CD4-positive, alpha-beta T cell treated with Interleukin-6 at 100 ng/mL for 8 hours (primary cell): ENCODE data around the gene COMMD1.
"Not testable (repeated sequence)": the region's sequence is repeated elsewhere in the genome, so short reads cannot be mapped to it uniquely, and the experiment has no call there.

ENCODE experiments used
- DNase-seq: peaks from one replicate; pipeline ENCODE4 v3.0.0-alpha.2; 2020; ENCODE audit warnings: mixed read lengths, low spot score

COMMD1 gene

DNA sequence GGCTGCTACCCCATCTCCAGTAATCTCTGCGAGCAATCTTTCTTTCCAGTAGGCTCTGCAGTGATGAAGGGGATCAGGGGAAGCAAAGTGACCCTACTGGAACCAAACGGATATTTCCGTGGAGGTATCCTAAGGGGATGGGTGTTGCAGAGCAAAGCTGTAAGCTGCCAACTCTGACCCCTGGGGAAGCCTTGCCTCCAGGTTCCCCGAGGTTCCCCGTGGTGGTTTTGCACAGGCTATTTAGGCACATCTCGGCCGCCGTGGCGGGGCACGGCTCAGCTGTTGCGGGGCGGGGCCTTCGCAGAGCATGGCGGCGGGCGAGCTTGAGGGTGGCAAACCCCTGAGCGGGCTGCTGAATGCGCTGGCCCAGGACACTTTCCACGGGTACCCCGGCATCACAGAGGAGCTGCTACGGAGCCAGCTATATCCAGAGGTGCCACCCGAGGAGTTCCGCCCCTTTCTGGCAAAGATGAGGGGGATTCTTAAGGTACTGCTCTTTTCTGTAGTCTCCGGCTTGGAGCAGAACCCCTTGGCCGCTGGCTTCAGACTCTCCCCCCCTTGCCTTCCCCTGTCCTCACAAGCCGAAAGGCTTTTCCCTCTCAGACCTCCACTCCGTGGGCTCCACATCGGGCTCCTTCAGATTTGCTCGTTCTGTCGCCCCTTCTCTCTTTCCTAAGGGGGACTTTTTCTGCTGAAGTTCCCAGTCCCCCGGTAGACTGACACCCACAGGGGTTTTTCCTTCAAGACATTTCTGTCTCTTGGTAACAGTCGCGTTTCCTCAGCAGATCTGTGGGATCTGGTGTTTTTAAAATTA is at the start of gene COMMD1:
TSS of gene COMMD1 (plus strand) at position 303 of the 814 bp plus-strand sequence. CDS start at position 308, 5 bp downstream.
- peak; percentile 78 for DNase-seq

DNA sequence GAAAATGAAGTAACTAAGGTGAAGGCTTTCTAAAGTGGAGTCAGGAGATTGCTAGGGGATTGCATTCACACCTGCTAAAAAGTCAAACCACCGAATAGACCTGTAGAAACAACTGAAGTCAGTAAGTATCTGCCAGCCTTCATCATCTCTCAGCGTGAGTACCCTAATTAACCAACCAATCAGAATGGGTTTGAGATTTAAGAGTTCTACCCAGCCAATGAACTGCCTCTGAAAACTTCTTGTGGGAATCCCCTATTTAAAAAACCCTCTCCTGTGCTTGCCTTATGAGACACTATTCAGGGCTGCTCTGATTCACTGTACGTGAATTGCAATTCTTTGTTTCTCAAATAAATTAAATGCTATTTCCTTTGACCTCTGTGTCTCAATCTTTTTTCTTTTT is 48.2 kb upstream of the COMMD1 start:
- DNase-seq: no peak

DNA sequence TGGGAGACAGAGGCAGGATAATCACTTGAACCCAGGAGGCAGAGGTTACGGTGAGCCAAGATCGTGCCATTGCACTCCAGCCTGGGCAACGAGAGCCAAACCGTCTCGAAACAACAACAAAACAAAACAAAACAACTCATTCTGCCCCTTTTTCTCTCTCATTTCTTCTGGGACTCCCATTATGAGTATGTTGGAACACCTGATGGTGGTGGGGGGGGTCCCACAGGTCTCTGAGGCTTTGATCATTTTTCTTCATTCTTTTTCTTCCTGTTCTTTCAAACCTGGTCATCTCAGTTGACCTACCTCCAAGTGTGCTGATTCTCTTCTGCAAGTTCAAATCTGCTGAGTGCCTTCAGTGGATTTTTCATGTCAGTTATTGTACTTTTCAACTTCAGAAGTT is 43.4 kb upstream of the COMMD1 start:
- no peak for DNase-seq

DNA sequence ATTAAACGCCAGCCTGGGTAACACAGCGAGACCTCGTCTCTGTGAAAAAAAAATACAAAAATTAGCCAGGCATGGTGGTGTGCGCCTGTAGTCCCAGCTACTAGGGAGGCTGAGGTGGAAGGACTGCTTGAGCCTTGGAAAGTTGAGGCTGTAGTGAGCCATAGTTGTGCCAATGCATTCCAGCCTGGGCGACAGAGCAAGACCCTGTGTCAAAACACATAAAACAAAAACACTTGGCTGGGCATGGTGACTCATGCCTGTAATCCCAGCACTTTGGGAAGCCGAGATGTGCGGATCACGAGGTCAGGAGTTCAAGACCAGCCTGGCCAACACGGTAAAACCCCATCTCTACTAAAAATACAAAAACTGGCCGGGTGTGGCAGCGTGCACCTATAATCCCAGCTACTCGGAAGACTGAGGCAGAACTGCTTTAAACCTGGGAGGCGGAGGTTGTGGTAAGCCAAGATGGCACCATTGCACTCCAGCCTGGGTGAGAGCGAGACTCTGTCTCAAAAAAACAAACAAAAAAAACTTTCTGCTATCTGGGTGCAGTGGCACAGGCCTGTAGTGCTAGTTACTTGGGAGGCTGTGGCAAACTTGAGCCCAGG is 38.9 kb upstream of the COMMD1 start:
- not testable (repeated sequence) for DNase-seq

DNA sequence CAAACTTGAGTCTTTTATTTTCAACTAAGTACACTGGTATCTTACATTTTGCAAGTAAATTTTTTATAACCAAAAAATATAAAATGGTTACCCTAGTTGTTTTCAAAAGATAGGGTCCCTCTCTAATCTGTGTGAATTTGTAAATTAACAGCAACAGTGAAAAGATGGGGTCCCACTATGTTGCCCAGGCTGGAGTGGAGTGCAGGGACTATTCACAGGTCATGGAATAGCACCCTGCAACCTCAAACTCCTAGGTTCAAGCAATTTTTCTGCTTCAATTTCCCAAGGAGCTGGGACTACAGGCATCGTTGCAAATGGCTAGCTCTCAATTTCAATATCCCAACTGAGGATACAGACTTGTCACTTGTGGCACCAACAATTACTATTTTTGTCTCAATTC is 29.1 kb upstream of the COMMD1 start:
- DNase-seq: no peak

DNA sequence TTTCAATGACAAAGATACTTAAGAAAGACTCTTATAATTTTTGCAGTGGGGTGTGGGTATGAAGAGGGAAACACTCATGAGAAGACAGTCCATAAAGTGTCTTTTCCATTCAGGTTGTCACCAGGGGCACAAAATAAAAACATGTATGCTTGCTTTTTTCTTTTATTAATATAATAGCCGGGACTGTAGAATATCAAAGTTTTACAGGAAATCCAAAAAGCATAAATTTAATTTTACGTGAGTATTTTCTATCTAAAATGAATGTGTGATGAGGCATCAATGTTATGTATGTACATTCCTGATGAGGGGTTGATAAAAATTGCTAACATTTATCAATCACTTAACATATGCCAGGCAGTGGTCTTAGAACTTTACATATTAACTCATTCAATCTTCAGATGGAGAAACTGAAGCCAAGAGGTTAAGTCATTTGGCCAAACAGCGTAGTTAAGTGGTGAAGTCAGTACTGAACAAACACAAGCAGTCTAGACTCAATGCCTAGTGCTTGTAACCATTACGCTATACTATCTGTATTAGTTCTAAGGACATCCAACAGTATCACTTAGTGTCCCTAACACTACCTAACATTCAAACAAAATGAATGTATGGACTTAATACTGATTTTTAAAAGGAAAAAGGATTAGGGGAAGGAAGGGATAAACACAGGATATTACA is 27.8 kb upstream of the COMMD1 start:
- no peak for DNase-seq

DNA sequence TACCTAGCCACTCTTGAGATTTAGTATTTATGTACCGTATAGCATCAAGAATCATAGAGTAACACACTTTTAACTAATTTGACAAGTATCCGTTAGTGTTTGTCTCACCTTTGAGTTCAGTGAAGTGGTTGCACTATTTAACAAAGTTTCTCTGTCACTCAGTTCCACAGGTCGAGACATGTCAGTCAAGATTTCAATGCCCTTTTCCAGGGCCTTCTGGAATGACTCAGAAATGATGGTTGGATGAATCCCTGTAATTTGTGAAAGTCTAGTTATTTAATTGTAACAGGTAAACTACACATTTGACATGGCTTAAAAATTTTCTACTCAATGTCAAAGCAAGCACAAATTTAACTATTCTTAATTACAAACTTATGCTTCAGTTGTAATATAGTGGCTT is 26.7 kb upstream of the COMMD1 start:
- no peak for DNase-seq

DNA sequence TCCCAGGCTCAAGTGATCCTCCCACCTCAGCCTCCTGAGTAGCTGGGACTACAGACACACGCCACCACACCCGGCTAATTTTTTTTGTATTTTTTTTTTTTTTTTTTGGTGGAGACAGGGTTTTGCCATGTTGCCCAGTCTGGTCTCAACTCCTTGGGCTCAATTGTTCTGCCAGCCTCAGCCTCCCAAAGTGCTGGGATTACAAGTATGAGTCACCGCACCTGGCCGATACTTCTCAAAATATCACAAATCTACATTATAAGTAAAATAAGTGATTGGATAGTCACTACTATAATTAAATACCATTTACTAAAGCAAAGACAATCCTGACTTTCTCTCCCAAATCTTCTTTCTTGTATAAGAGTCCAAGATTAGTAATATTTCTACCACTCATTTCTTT is 26.1 kb upstream of the COMMD1 start:
- not testable (repeated sequence) for DNase-seq

DNA sequence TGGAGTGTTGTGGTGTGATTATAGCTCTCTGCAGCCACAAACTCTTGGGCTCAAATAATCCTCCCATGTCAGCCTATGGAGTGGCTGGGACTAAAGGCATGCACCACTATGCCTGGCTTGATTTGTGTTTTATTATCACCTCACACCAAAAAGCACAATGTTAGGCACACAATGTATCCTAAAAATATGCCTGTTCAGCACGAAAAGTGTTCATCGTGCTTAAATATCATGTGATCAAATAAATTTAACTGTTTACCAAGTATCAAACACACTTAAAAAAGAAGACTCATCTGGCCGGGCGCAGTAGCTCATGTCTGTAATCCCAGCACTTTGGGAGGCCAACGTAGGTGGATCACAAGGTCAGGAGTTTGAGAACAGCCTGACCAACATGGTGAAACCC is 22.6 kb upstream of the COMMD1 start:
- DNase-seq: no peak

DNA sequence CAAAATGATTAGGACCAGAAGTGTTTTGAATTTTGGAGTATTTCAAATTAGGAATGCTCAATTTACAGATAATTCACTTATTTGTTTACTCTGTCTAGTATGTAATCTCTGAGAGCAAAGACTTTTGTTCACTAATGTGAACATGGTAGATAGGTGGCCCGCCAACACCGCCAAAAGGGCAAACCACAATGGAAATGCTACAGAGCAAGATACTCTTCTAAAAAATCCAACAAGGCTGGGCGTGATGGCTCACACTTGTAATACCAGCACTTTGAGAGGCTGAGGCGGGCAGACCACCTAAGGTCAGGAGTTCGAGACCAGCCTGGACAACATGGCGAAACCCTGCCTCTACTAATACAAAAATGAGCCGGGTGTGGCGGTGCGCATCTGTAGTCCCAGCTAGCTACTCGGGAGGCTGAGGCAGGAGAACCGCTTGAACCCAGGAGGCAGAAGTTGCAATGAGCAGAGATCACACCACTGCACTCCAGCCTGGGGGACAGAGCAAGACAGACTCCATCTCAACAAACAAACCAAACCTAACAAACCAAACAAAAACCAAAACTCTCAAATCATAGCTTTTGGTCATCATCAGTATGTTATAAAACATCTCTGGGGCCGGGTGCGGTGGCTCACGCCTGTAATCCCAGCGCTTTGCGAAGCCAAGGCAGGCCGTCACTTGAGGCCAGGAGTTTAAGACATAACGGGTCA is 19.4 kb upstream of the COMMD1 start:
- no peak for DNase-seq

DNA sequence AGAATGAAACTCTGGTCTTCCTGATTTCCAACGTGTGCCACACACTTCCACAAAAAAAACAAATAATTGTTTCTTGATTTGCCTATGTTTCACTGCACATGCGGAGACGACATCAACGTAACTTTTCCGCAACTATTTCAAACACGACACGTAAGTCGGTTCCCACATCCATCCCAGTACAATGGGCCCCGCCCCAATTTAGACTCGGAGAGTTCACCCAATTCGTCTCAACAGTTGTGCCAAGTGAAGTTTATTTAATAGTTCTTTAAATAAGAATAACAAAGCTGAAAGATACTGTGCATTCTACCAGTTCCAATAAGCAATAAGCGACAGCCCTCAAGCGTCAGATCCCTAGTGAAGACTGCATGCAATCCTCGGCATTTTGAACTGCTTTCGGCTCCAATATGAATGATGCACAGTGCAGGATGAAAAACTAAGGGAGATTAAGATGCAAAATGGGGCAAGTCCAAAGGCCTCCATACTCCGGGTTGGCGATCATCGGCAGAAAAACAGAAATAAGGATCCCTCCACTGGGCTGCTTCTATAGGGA is 17.7 kb upstream of the COMMD1 start:
- no peak for DNase-seq

DNA sequence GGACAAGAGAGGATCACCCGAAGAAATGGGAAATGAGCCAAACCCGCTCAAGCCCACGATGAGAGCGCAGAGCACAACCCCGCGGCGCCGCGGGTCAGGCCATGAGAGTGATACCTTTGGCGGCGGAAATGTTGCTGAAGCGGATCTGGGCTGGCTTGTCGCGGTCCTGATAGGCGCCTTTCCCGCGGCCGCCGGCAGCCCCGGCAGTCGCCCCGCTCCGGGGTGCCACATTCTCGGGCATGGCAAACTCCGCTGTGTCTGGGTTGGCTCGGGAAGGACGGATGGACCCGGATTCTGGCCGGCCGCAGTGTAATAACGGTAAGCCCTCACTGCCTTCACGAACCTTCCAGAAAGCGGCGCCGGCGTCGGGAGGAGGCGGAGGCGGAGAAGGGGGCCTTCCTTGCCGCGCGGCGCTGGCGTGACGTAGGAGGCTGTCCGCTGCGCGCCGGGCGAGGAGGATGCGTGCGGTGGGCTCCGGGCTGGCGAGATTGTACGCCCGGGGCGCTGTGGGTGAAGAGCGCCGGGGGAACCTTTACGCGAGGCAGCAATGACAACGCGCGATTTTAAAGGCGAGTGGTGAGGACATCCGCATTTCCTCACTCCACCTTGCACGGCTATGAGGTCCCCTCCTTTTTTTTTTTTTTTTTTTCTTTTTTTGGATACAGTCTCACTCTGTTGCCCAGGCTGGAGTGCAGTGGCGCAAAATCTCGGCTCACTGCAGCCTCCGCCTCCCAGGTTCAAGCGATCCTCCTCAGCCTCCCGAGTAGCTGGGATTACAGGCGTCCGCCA is 17.0 kb upstream of the COMMD1 start, which contains the start of gene CCT4:
TSS of gene CCT4 (minus strand) at position 390 of the 789 bp plus-strand sequence. CDS start at position 241, 149 bp downstream.
- peak; percentile 85 for DNase-seq

DNA sequence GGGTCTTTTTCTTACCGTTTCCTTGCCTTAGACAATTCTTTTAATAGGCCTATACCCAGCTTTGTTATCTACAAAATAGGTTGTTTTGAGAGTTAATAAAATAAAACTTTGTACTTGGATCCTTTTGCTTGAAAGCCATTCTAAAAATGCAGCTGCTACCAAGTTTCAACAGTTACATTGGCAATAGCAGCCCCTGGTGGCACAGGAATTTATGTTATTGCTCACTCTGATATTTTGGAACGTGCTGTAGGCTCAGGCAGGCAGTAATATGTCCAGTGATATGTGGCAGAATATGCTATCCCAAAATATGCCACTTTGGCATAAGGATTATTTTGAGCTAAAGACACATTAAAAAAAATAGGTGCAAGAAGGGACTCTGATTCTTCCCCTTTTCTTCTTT is 6.7 kb upstream of the COMMD1 start:
- no peak for DNase-seq

DNA sequence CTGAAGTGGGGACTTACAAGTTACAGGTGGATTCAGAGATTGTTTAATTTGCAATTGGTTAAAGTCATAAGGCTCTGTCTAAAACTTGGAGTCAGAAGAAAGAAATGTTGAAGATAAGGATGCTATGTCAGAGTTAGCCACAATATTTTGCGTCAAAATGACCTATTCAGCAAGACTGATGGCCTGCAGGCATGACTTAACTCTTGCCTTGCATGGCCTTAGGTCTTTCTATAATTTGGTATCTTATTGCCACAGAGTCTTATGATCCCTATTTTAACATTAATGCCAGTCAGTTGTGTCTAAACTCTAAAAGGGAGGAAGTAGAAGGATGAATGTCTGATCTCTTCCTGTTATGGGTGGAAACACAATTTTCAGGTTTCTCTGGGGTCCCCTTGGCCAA is 5.2 kb upstream of the COMMD1 start:
- DNase-seq: no peak

DNA sequence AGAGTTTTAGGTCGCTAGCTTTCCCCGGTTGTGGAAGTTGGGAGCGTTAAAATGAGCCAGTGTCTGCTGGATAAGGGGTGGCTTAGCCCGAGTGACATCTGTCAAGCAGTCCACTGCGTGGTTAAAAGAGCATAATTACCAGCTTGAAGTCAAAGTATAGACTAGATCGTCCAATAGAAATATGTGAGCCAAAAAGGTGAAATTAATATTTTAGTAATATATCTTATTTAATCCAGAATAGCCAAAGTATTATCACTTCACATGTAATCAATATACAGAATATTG is 654 bp downstream of the COMMD1 start:
- no peak for DNase-seq

DNA sequence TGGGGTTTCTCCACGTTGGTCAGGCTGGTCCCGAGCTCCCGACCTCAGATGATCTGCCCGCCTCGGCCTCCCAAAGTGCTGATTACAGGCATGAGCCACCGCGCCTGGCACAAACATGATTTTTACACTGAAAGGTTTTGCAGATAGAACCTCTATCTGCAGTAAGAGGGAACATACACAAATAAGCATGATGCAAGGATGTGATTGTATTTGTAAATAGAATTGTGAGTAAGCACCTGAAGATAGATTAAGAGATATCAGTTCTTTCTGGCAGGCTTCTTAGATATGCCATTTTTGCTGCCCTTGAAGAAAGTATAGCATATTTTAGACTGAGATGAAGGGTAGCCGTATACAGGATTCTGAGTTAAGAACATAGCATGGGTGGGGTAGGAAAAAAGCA is 3.6 kb downstream of the COMMD1 start:
- no peak for DNase-seq

DNA sequence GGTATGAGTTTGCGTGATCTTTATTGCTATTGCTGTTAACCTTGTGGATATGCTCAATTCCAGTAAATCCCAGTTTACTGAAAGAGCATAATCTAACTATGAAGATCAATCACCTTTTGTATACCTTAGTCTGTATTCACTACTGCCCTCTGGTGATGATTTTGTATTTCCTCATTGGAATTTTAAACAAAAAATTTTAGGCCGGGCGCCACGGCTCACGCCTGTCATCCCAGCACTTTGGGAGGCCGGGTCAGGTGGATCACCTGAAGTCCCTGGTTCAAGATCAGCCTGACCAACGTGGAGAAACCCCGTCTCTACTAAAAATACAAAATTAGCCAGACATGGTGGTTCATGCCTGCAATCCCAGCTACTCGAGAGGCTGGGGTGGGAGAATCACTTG is 5.1 kb downstream of the COMMD1 start:
- no peak for DNase-seq

DNA sequence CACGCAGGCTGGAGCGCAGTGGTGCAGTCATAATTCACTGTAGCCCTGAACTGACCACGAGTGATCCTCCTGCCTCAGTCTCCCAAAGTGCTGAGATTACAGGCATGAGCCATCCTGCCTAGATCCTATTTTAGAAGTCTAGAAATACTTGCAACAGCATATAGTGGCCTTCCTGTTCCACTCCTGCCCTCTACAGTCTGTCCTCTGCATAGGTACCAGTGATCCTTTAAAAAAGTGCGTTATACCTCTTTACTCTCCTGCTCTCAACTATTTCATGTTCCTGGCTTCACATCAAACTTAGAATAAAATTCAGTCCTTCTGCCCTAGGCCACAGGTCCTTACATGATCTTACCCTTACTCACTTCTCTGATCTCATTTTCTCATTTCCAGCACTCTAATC is 6.0 kb downstream of the COMMD1 start:
- DNase-seq: no peak

DNA sequence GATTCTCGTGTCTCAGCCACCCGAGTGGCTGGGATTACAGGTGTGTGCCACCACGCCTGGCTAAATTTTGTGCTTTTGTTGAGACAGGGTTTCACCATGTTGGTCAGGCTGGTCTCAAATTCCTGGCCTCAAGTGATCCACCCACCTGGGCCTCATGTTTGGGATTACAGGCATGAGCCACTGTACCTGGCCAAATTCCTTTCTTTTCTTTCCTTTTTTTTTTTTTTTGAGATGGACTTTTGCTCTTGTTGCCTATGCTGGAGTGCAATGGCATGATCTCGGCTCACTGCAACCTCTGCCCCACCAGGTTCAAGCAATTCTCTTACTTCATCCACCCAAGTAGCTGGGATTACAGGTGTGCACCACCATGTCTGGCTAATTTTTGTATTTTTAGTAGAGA is 9.3 kb downstream of the COMMD1 start:
- not testable (repeated sequence) for DNase-seq

DNA sequence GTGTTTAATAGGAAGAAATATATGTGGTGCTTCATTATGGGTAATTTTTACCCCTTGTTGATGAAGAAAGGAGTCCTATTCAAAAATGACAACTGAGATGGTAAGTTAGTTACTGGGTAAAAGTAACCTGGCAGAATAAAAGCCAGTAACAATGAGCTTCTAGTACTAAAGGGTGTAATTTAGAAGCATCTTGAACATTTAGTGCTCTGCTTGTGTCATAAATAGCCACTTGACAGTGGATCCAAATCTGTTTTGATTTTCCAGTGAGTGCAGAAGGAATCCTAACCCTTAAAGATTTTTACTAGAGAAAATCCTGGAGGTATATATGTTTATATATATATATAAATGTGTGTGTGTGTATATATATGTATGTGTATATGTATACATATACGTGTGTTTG is 15.1 kb downstream of the COMMD1 start:
- no peak for DNase-seq

DNA sequence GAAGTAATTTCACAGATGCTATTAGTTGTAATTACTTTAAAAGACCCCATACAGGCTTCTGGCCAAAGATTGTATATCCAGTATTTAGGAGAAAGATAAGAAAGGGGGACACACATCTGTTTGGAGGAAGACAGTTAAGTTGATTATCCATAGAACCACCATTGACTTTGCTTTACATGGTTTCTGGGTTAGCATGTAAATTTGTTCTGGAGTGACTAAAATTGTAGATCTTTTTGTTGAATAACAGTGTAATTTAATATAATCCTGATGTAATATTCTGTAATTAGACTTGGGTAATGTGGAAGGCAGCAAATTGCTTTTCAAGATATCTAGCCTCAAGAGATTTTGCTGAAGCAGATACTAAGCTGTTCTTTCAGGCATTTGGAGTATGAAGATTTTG is 17.2 kb downstream of the COMMD1 start:
- no peak for DNase-seq
